GM12892 (cell line): ENCODE measurements around the gene CEP164.

ENCODE experiments used
- POLR2A ChIP-seq: IDR thresholded peaks from 2 replicates; pipeline ENCODE4 v1.6.1; 2011; ENCODE audit warnings: low read depth, low read length, control low read depth
- POLR2AphosphoS5 ChIP-seq: IDR thresholded peaks from 2 replicates; pipeline ENCODE4 v1.6.1; 2011; ENCODE audit warnings: low read depth, low read length, control low read depth
- TAF1 ChIP-seq: IDR thresholded peaks from 2 replicates; pipeline ENCODE4 v1.6.1; 2011; ENCODE audit warnings: low read depth, mild to moderate bottlenecking, control low read depth, low read length, borderline replicate concordance

DNA sequence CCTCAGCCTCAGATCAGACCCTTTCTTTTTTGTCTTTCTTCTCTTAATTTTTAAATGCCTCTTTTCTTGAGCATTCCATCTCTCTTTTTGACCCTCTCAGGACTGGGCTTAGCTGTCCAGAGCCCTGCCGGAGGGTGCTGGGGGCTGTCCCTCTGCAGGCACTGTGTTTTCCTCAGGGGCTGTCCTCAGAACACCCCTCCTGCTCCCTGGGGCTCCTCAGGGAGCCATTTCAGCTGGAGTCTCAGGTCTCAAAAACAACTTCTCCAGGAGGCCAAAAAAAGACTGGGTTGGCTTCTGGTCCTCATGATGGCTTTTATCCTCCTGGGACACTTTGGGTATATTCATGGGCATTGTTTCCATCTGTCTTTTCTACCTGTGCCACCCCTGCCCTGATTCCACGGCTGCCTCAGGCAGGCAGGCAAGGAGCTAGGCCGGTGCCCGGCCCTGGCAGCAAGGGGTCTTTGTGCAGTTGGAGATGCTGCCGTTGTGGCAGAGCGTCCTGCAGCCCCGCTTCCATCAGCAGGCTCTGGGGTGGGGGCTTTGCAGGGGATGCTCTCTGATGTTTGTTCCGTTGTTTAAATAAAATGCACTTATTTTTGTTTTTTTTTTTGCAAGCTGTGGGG, 85.1 kb downstream of the CEP164 start:
- TF ChIP-seq POLR2A (no peak), TAF1 (no peak), POLR2AphosphoS5 (no peak)
